ENCODE measurements around the gene R3HDM1.
A peak's percentile ranks its signal among the peaks of the same experiment; 100 is the strongest.

- peak; percentile 42 for TF ChIP-seq CTCF (IDR thresholded peaks at IDR 0.05; ENCODE audit: low read depth, low read length, poor library complexity, severe bottlenecking)
- no peak for TF ChIP-seq EZH2phosphoT487 (IDR thresholded peaks at IDR 0.05; ENCODE audit: borderline replicate concordance, low read length)
Measured at GRCh38 chr2:135531231-135532197, at the start of gene R3HDM1.
